Activated CD4-positive, alpha-beta T cell treated with anti-CD3 and anti-CD28 coated beads for 36 hours (primary cell): ENCODE results near the gene MIA2. TPM values are rescaled to one million over a fixed set of nuclear protein-coding genes. Genes with fewer than 3 reads are reported as not detected.

Experiments
- ATAC-seq: fragments of 200-7000 bp; cut with Tn5 transposase; one replicate; pipeline ENCODE4 v1.10.0; 2021; ENCODE audit warnings: mild to moderate bottlenecking, moderate library complexity
- CTCF ChIA-PET: fragments of 350-600 bp; sonication (Branson Sonifier 250); formaldehyde crosslinking; loops from one replicate; lab custom pipeline; 2021; ENCODE audit warnings: antibody characterized with exemption; lab: Charles Lee
- POLR2A ChIA-PET: fragments of 350-600 bp; sonication (Branson Sonifier 250); formaldehyde crosslinking; loops from one replicate; lab custom pipeline; 2021; ENCODE audit warnings: antibody characterized with exemption, inconsistent platforms; lab: Charles Lee
- DNase-seq: peaks from one replicate; pipeline ENCODE4 v3.0.0-alpha.2; 2020
- H3K27ac Mint-ChIP-seq: one replicate; pipeline ENCODE4 v1.8.0; 2021; ENCODE audit warnings: mixed read lengths
- H3K27me3 Mint-ChIP-seq: one replicate; pipeline ENCODE4 v1.8.0; 2021; ENCODE audit warnings: mixed read lengths
- H3K36me3 Mint-ChIP-seq: one replicate; pipeline ENCODE4 v1.8.0; 2021; ENCODE audit warnings: low read depth, mixed read lengths
- H3K4me1 Mint-ChIP-seq: one replicate; pipeline ENCODE4 v1.8.0; 2021; ENCODE audit warnings: mixed read lengths
- H3K4me3 Mint-ChIP-seq: one replicate; pipeline ENCODE4 v1.8.0; 2021; ENCODE audit warnings: mild to moderate bottlenecking, moderate library complexity, mixed read lengths
- H3K9me3 Mint-ChIP-seq: one replicate; pipeline ENCODE4 v1.8.0; 2021; ENCODE audit warnings: low read depth, mixed read lengths
- intact Hi-C, 2 experiments: fragments of 100-400 bp; cut with DNase I in 1 of 2; cut with micrococcal nuclease in 1 of 2; formaldehyde crosslinking; loops; one replicate each; pipeline versions ENCODE4 v1.14.2 to v1.15.1; 2022 to 2024; cut with DNase I, micrococcal nuclease
- total RNA-seq, 2 experiments: library from RNA; stranded (reverse); gene quantifications; one replicate each; pipeline ENCODE4 v1.2.3, GENCODE V29; 2021

Gene MIA2
- total RNA-seq, 2 experiments from 2014 or later = 18.2 to 22.2 TPM

DNA sequence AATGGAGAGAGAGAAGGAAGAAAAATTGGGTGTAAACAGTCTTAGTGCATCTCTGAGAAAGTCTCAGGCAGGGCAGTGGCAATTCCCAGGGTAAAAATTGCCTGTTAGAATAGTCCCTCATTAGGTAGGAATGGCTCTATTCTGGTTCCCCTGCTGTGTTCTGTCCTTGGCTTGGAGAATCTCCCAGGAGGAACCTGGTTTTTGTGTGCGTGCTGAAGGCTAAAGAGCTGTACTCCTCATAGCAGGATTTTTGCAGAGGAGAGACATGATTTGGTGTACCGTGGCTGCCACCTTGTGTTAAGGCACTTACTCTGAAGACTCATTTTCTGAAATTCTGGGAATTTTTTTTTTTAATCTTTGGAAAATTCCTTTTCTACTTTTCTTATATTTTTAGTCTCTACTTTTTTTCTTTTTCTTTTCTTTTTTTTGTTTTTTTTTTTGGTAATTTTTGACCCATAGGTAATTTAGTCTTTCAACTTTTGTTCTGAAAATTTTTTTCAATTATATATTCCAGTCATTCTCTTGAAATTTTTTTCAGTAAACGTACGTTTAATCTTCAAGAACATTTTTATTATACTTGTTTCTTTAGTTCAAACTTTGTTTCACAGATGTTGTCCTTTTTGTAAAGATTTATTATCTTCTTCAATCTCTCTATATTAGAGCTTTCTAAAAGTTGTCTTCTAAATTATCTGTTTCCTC lies 134.7 kb downstream of the MIA2 start:
- ChIA-PET CTCF (interaction anchor here (1.0 kb wide), 1 partner anchor 13 kb away, joined by 5 read pairs; no protein-coding TSS in a partner anchor), POLR2A (interaction anchor here (0.6 kb wide), 1 partner anchor 352 kb away, joined by 3 read pairs; no protein-coding TSS in a partner anchor)
- H3K27ac Mint-ChIP-seq = no peak overlapping the region
- intact Hi-C loops = loop anchor here (1.0 to 5.0 kb wide), 5 partner anchors 137 to 262 kb away; partner anchors contain the start of gene TRAPPC6B (in 1 of the 2)
- H3K9me3 Mint-ChIP-seq = peaks cover 12% of the 10 kb centered on the region
- no peak overlapping the region for H3K4me3 Mint-ChIP-seq
- no peak for ATAC-seq
- no peaks in the 10 kb centered on the region for H3K27me3 Mint-ChIP-seq
- H3K36me3 Mint-ChIP-seq = peaks cover 29% of the 10 kb centered on the region
- DNase-seq = peak; percentile 64
- H3K4me1 Mint-ChIP-seq = no peaks in the 10 kb centered on the region

DNA sequence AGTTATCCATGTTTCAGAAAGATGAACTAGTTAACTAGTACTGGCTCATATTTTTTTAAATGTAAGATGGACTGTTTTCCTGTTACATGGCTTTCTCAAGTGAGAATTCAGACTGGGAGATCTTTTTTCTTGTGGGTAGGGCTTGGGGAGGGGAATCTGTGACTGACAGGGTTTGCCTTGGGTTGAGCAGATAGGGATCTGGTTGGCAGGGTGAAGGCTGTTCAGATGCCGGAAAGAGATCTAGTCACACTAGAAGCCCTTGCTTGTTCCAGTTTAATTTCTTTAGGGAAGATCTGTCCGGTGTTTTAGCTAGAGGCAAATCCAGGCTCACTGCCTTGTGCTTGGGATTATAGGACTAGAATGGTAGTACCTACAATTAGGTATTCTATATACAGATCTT lies 135.3 kb downstream of the MIA2 start:
- no peaks in the 10 kb centered on the region for H3K4me1 Mint-ChIP-seq
- CTCF ChIA-PET = interaction anchor here (0.9 to 1.0 kb wide), 2 partner anchors 12 to 261 kb away, joined by 3 to 5 read pairs; no protein-coding TSS in a partner anchor
- peaks cover 6% of the 10 kb centered on the region for H3K9me3 Mint-ChIP-seq
- no peaks in the 10 kb centered on the region for H3K27me3 Mint-ChIP-seq
- H3K36me3 Mint-ChIP-seq = peaks cover 24% of the 10 kb centered on the region
- no peak overlapping the region for H3K4me3 Mint-ChIP-seq
- DNase-seq = no peak
- ATAC-seq = no peak
- POLR2A ChIA-PET = interaction anchor here (0.6 to 0.7 kb wide), 2 partner anchors 28 to 763 kb away, joined by 3 read pairs; no protein-coding TSS in a partner anchor
- H3K27ac Mint-ChIP-seq = no peak overlapping the region
- intact Hi-C loops = loop anchor here (2.0 to 5.0 kb wide), 3 partner anchors 138 to 262 kb away; partner anchors contain the start of gene TRAPPC6B (in 1 of the 2)

DNA sequence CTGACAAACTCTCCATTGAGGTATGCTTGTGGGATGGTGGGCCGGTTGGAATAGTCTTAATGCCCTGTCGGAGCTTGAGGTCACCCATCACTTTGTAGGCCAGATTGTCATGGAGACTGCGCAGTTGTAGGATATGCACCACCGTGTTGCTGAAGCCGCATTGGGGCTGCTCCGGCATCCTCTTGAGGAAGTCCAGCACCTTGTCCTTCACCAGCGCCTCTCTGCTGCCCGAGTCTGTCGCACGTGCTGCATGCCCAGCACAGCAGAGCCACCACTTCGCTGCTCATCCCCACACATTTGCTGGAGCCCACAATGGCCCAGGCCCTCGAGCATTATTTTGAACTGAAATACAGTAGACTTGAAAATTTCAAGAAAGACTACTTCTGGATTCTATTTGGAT lies 136.7 kb downstream of the MIA2 start:
- intact Hi-C loops = no loop called here
- CTCF ChIA-PET = interaction anchor here (1.0 kb wide), 1 partner anchor 12 kb away, joined by 3 read pairs; no protein-coding TSS in a partner anchor

GRCh38 chr14:39372656-39373055 lies 138.9 kb downstream of the MIA2 start:
- POLR2A ChIA-PET = no interaction called here
- ATAC-seq = no peak
- intact Hi-C loops = no loop called here

More for the DNA sequence above, 136.7 kb downstream of the MIA2 start:
- H3K27me3 Mint-ChIP-seq = no peaks in the 10 kb centered on the region
- DNase-seq (no peak), ATAC-seq (no peak)
- POLR2A ChIA-PET = no interaction called here
- peaks cover 12% of the 10 kb centered on the region for H3K36me3 Mint-ChIP-seq
- peaks cover under 1% of the 10 kb centered on the region for H3K9me3 Mint-ChIP-seq
- H3K4me1 Mint-ChIP-seq = no peaks in the 10 kb centered on the region
- no peak overlapping the region for H3K4me3 Mint-ChIP-seq
- no peak overlapping the region for H3K27ac Mint-ChIP-seq

DNA sequence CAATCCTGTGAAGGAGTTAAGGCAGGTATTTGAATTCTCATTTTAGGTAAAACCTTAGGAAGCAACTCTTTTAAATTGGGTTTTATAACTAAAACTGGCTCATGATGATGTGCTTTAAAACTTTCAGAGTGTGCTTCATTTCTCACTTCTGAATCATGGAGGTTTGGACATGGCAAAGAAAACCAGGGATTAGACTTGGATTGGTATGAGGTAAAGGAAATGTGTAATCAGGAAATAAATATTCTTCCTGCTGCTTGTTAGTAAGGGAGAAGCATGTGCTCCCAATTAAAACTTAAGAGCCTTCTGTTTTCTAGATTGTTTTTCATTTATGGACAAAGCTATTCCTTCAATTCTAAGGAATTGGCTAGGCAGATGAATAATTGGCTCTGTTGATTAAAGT lies 141.1 kb downstream of the MIA2 start:
- H3K36me3 Mint-ChIP-seq = peaks cover 12% of the 10 kb centered on the region
- no peak for ATAC-seq
- H3K4me1 Mint-ChIP-seq = peaks cover 8% of the 10 kb centered on the region
- H3K4me3 Mint-ChIP-seq = no peak overlapping the region
- intact Hi-C loops = no loop called here
- CTCF ChIA-PET = interaction anchor here (0.8 kb wide), 1 partner anchor 35 kb away, joined by 3 read pairs; no protein-coding TSS in a partner anchor
- H3K27ac Mint-ChIP-seq = no peak overlapping the region
- no peaks in the 10 kb centered on the region for H3K27me3 Mint-ChIP-seq
- POLR2A ChIA-PET = interaction anchor here (1.4 kb wide), 1 partner anchor 9 kb away, joined by 3 read pairs; no protein-coding TSS in a partner anchor
- H3K9me3 Mint-ChIP-seq = no peaks in the 10 kb centered on the region
- no peak for DNase-seq

More at GRCh38 chr14:39372656-39373055, 138.9 kb downstream of the MIA2 start:
- Mint-ChIP-seq H3K9me3 (no peaks in the 10 kb centered on the region), H3K36me3 (peaks cover 12% of the 10 kb centered on the region), H3K27me3 (no peaks in the 10 kb centered on the region), H3K27ac (no peak overlapping the region), H3K4me3 (no peak overlapping the region), H3K4me1 (peaks cover 8% of the 10 kb centered on the region)
- CTCF ChIA-PET = interaction anchor here (1.5 kb wide), 1 partner anchor 9 kb away, joined by 5 read pairs; no protein-coding TSS in a partner anchor
- DNase-seq = no peak

GRCh38 chr14:39376667-39377403 lies 143.1 kb downstream of the MIA2 start:
- Mint-ChIP-seq H3K9me3 (no peaks in the 10 kb centered on the region), H3K4me1 (peaks cover 8% of the 10 kb centered on the region), H3K4me3 (no peak overlapping the region), H3K36me3 (peaks cover 4% of the 10 kb centered on the region), H3K27me3 (no peaks in the 10 kb centered on the region), H3K27ac (no peak overlapping the region)
- DNase-seq (no peak), ATAC-seq (no peak)
- intact Hi-C loops = no loop called here
- ChIA-PET POLR2A (interaction anchor here (0.6 kb wide), 1 partner anchor 273 kb away, joined by 3 read pairs; no protein-coding TSS in a partner anchor), CTCF (interaction anchor here (0.6 to 1.2 kb wide), 4 partner anchors 12 to 279 kb away, joined by 3 read pairs; no protein-coding TSS in a partner anchor)

- Mint-ChIP-seq H3K4me3 (no peak overlapping the region), H3K27me3 (no peaks in the 10 kb centered on the region), H3K36me3 (no peaks in the 10 kb centered on the region), H3K27ac (no peak overlapping the region), H3K9me3 (no peaks in the 10 kb centered on the region), H3K4me1 (peaks cover 39% of the 10 kb centered on the region)
- CTCF ChIA-PET = interaction anchor here (0.6 to 1.9 kb wide), 3 partner anchors 9 to 981 kb away, joined by 3 to 5 read pairs (median 5); no protein-coding TSS in a partner anchor
- DNase-seq (no peak), ATAC-seq (no peak)
- POLR2A ChIA-PET = no interaction called here
- intact Hi-C loops = loop anchor here in 1 of 2 experiments (5.0 kb wide), 2 partner anchors 51 to 269 kb away; partner anchors contain the start of genes FBXO33 and GEMIN2
Measured at GRCh38 chr14:39381366-39381765, 147.7 kb downstream of the MIA2 start.

DNA sequence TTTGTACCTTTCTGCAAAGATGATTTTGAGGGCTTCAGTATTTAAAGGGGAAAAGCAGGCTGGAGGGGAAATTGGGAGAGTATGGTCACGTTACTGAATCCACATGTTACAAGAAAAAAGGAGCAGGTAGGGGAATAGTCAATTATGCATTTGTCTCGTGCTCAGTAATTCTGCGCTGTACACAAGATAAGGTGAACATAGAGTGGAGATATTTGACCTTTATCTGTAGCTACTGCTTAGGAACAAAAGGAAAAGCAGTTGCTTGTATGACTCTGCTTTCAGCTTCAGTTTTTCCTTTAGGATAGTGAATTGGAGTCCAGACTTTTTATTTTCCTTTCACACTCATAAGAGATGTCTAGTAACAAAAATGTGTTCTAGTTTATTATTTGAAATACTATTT lies 148.7 kb downstream of the MIA2 start:
- ATAC-seq = no peak
- DNase-seq = no peak
- Mint-ChIP-seq H3K27ac (no peak overlapping the region), H3K27me3 (no peaks in the 10 kb centered on the region), H3K9me3 (no peaks in the 10 kb centered on the region), H3K4me3 (no peak overlapping the region), H3K36me3 (peaks cover 2% of the 10 kb centered on the region), H3K4me1 (peaks cover 31% of the 10 kb centered on the region)
- POLR2A ChIA-PET = no interaction called here
- CTCF ChIA-PET = interaction anchor here (0.9 to 1.5 kb wide), 3 partner anchors 10 to 13 kb away, joined by 3 to 5 read pairs (median 3); no protein-coding TSS in a partner anchor
- intact Hi-C loops = loop anchor here in 1 of 2 experiments (5.0 kb wide), 2 partner anchors 50 to 270 kb away; partner anchors contain the start of genes FBXO33 and GEMIN2

DNA sequence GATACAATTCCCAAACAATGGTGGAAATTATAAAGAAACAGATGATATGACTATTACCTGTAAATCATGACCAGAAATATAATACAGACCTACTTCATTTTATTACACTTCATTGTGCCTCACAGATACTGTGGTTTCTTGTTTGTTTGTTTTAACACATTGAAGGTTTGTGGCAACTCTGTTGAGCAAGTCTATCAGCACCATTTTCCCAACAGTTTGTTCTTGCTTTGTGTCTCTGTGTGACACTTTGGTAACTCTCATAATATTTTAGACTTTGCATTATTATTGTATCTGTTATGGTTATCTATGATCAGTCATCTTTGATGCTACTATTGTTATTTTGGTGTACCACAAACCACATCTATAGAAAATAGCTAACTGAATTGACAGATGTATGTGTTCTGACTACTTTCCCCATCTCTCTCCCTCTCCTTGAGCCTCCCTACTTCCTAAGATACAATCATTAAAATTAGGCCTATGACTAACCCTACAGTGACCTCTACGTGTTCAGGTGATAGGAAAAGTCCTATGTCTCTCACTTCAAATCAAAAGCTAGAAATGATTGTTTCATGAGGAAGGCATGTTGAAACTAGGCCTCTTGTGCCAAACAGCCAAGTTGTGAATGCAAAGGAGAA lies 149.4 kb downstream of the MIA2 start:
- ChIA-PET CTCF (interaction anchor here (0.9 to 2.1 kb wide), 5 partner anchors 9 to 152 kb away, joined by 3 to 10 read pairs (median 3); no protein-coding TSS in a partner anchor), POLR2A (interaction anchor here (1.5 kb wide), 1 partner anchor 51 kb away, joined by 3 read pairs; no protein-coding TSS in a partner anchor)
- no peaks in the 10 kb centered on the region for H3K27me3 Mint-ChIP-seq
- intact Hi-C loops = loop anchor here (1.0 to 5.0 kb wide), 3 partner anchors 49 to 271 kb away; partner anchors contain the start of genes FBXO33 (in 1 of the 2) and GEMIN2 (in 1 of the 2)
- ATAC-seq (peak; percentile 97), DNase-seq (no peak)
- H3K4me3 Mint-ChIP-seq = no peak overlapping the region
- H3K27ac Mint-ChIP-seq = no peak overlapping the region
- H3K9me3 Mint-ChIP-seq = no peaks in the 10 kb centered on the region
- peaks cover 31% of the 10 kb centered on the region for H3K4me1 Mint-ChIP-seq
- peaks cover 3% of the 10 kb centered on the region for H3K36me3 Mint-ChIP-seq

DNA sequence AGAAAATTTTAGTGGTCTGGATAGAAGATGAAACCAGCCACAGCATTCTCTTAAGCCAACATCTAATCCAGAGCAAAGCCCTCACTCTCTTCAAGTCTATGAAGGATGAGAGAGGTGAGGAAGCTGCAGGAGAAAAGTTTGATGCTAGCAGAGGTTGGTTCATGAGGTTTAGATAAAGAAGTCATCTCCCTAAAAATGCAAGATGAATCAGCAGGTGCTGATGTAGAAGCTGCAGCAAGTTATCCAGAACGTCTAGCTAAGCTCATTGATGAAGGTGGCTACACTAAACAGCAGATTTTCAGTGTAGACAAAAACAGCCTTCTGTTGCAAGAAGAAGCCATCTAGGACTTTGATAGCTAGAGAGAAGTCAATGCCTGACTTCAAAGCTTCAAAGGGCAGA lies 150.0 kb downstream of the MIA2 start:
- POLR2A ChIA-PET = interaction anchor here (1.1 to 1.5 kb wide), 2 partner anchors 9 to 51 kb away, joined by 3 read pairs; no protein-coding TSS in a partner anchor
- CTCF ChIA-PET = interaction anchor here (1.0 to 2.1 kb wide), 3 partner anchors 9 to 152 kb away, joined by 3 to 10 read pairs (median 4); no protein-coding TSS in a partner anchor
- H3K9me3 Mint-ChIP-seq = no peaks in the 10 kb centered on the region
- peak; percentile 31 for ATAC-seq
- no peaks in the 10 kb centered on the region for H3K27me3 Mint-ChIP-seq
- H3K27ac Mint-ChIP-seq = no peak overlapping the region
- DNase-seq = no peak
- H3K4me1 Mint-ChIP-seq = peaks cover 31% of the 10 kb centered on the region
- H3K4me3 Mint-ChIP-seq = no peak overlapping the region
- peaks cover 3% of the 10 kb centered on the region for H3K36me3 Mint-ChIP-seq
- intact Hi-C loops = loop anchor here (1.0 to 5.0 kb wide), 3 partner anchors 49 to 271 kb away; partner anchors contain the start of genes FBXO33 (in 1 of the 2) and GEMIN2 (in 1 of the 2)
